Measurements from ENCODE around the gene SULT6B1.
"Not testable (repeated sequence)": the region's sequence is repeated elsewhere in the genome, so short reads cannot be mapped to it uniquely, and the experiment has no call there.

GRCh38 chr2:37205071-37205661 is 16.7 kb upstream of the SULT6B1 start:
- TF ChIP-seq CTCF, POLR2A (IDR thresholded peaks at IDR 0.05): not testable (repeated sequence)

Measured in heart left ventricle (tissue), 13 donors.